B cell (primary cell): ENCODE results near the gene ZSCAN10. TPM values are rescaled to one million over a fixed set of nuclear protein-coding genes. Genes with fewer than 3 reads are reported as not detected.

Experiments
- ATAC-seq: fragments of 200-7000 bp; cut with Tn5 transposase; one replicate; pipeline ENCODE4 v1.10.0; 2021; ENCODE audit warnings: low read depth, mild to moderate bottlenecking, moderate number of reproducible peaks, moderate library complexity
- CTCF ChIA-PET: fragments of 350-600 bp; sonication (Branson Sonifier 250); formaldehyde crosslinking; loops from one replicate; lab custom pipeline; 2021; ENCODE audit warnings: antibody characterized with exemption, inconsistent platforms; lab: Charles Lee
- POLR2A ChIA-PET: fragments of 350-600 bp; sonication (Branson Sonifier 250); formaldehyde crosslinking; loops from one replicate; lab custom pipeline; 2021; ENCODE audit warnings: antibody characterized with exemption; lab: Charles Lee
- DNase-seq: peaks from one replicate; pipeline ENCODE4 v3.0.0; 2013
- H2AFZ ChIP-seq: 2 replicates; pipeline ENCODE4 v1.6.1; 2012; ENCODE audit warnings: mild to moderate bottlenecking, low read depth, low read length; ENCODE audit not compliant: insufficient read depth, poor library complexity, severe bottlenecking
- H3K27ac ChIP-seq, 2 donors: 1 replicate in 1 of 2; 2 replicates in 1 of 2; pipeline ENCODE4 v1.5.1; 2012 to 2013; ENCODE audit warnings: low read length in 2 of 2, mild to moderate bottlenecking in 2 of 2, moderate library complexity in 1 of 2
- H3K27me3 ChIP-seq, 4 experiments: fragments of 200-600 bp in 1 of 4; sonication (generic) in 1 of 4; replicated peaks in 1 of 4; 1 replicate in 2 of 4; 2 replicates in 2 of 4; pipeline versions ENCODE4 v1.6.1 to v1.7.0; 2013 to 2016; ENCODE audit warnings: low read length in 3 of 4, mild to moderate bottlenecking in 2 of 4, mixed read lengths in 1 of 4, moderate library complexity in 1 of 4; ENCODE audit not compliant: insufficient read depth in 4 of 4, control insufficient read depth in 3 of 4; ENCODE audit errors: control extremely low read depth in 1 of 4
- H3K36me3 ChIP-seq, 2 experiments: replicated peaks in 1 of 2; 1 replicate in 1 of 2; 2 replicates in 1 of 2; pipeline versions ENCODE4 v1.6.1 to v1.7.1; 2013; ENCODE audit warnings: low read length in 1 of 2; ENCODE audit not compliant: insufficient read depth in 2 of 2, control insufficient read depth in 1 of 2; ENCODE audit errors: control extremely low read depth in 1 of 2, extremely low read depth in 1 of 2
- H3K4me1 ChIP-seq, 2 donors: fragments of 200-600 bp in 1 of 2; sonication (generic) in 1 of 2; 1 replicate in 1 of 2; 2 replicates in 1 of 2; pipeline versions ENCODE4 v1.5.1 to v1.6.1; 2013 to 2017; ENCODE audit warnings: low read length in 2 of 2; ENCODE audit not compliant: control insufficient read depth in 2 of 2, insufficient read depth in 2 of 2
- H3K4me2 ChIP-seq: replicated peaks from 2 replicates; pipeline ENCODE3; 2012; ENCODE audit warnings: mild to moderate bottlenecking, low read depth, low read length; ENCODE audit not compliant: poor library complexity, severe bottlenecking
- H3K4me3 ChIP-seq, 5 experiments: fragments of 200-600 bp in 1 of 5; sonication (generic) in 1 of 5; 1 replicate in 3 of 5; 2 replicates in 2 of 5; pipeline versions ENCODE4 v1.5.1 to v1.7.0; 2011 to 2016; ENCODE audit warnings: low read length in 4 of 5, mild to moderate bottlenecking in 4 of 5, low read depth in 2 of 5, control low read depth in 1 of 5, moderate library complexity in 1 of 5; ENCODE audit not compliant: insufficient read depth in 1 of 5; ENCODE audit errors: control extremely low read depth in 1 of 5, extremely low read depth in 1 of 5
- H3K79me2 ChIP-seq: fragments of 200-600 bp; sonication (generic); one replicate; pipeline ENCODE4 v1.6.0; 2016; ENCODE audit warnings: low read length; ENCODE audit not compliant: control insufficient read depth, insufficient read depth
- H3K9ac ChIP-seq: fragments of 200-600 bp; sonication (generic); 2 replicates; pipeline ENCODE4 v1.6.1; 2017; ENCODE audit warnings: mild to moderate bottlenecking, low read length, moderate library complexity
- H3K9me3 ChIP-seq, 3 donors: one replicate each; pipeline versions ENCODE4 v1.6.1 to v1.7.1; 2013; ENCODE audit warnings: low read length in 2 of 3; ENCODE audit not compliant: control insufficient read depth in 2 of 3, insufficient read depth in 1 of 3; ENCODE audit errors: control extremely low read depth in 1 of 3
- H4K20me1 ChIP-seq: 2 replicates; pipeline ENCODE4 v1.6.0; 2012; ENCODE audit warnings: mild to moderate bottlenecking, low read length; ENCODE audit not compliant: insufficient read depth, control insufficient read depth, poor library complexity, severe bottlenecking
- H3K27ac Mint-ChIP-seq: one replicate; pipeline ENCODE4 v1.8.0; 2021; ENCODE audit warnings: mixed read lengths
- H3K27me3 Mint-ChIP-seq: one replicate; pipeline ENCODE4 v1.8.0; 2021; ENCODE audit warnings: mixed read lengths
- H3K4me1 Mint-ChIP-seq: one replicate; pipeline ENCODE4 v1.8.0; 2021; ENCODE audit warnings: mixed read lengths
- H3K4me3 Mint-ChIP-seq: one replicate; pipeline ENCODE4 v1.8.0; 2021; ENCODE audit warnings: mixed read lengths
- H3K9me3 Mint-ChIP-seq: one replicate; pipeline ENCODE4 v1.8.0; 2022; ENCODE audit warnings: mixed read lengths; ENCODE audit not compliant: insufficient read depth
- CTCF ChIP-seq: fragments of 200-600 bp; IDR thresholded peaks from one replicate; pipeline ENCODE4 v1.8.0; 2022; ENCODE audit warnings: antibody characterized with exemption, mild to moderate bottlenecking
- EZH2 ChIP-seq: IDR thresholded peaks from 2 replicates; pipeline ENCODE4 v1.6.1; 2012; ENCODE audit warnings: borderline replicate concordance, low read depth, mild to moderate bottlenecking, moderate library complexity, low read length; ENCODE audit not compliant: insufficient read depth, poor library complexity, severe bottlenecking
- WGBS: methylation state at CpG from one replicate; pipeline ENCODE4 v1.1.5; 2013; ENCODE audit warnings: missing lambda C conversion rate; ENCODE audit not compliant: insufficient coverage; 5-methylcytosine and 5-hydroxymethylcytosine counted together
- intact Hi-C: fragments of 100-400 bp; cut with micrococcal nuclease; formaldehyde crosslinking; loops from one replicate; pipeline ENCODE4 v1.10.0; 2022
- polyA plus RNA-seq: library from polyadenylated mRNA; depleted of rRNA; stranded (reverse); fragments of >200 nt; gene quantifications from 2 replicates; pipeline ENCODE4 v1.2.3, GENCODE V29; 2012
- total RNA-seq, 2 donors: library from RNA; stranded (reverse); fragments of 120-200 nt in 1 of 2; gene quantifications; 1 replicate in 1 of 2; 2 replicates in 1 of 2; pipeline versions ENCODE4 v1.2.3 to v1.2.4, GENCODE V29; 2013 to 2022

The ZSCAN10 gene
- total and polyA plus RNA-seq, 2 donors (not counting 1 experiment from before 2014, with no cell fraction given): not detected

DNA sequence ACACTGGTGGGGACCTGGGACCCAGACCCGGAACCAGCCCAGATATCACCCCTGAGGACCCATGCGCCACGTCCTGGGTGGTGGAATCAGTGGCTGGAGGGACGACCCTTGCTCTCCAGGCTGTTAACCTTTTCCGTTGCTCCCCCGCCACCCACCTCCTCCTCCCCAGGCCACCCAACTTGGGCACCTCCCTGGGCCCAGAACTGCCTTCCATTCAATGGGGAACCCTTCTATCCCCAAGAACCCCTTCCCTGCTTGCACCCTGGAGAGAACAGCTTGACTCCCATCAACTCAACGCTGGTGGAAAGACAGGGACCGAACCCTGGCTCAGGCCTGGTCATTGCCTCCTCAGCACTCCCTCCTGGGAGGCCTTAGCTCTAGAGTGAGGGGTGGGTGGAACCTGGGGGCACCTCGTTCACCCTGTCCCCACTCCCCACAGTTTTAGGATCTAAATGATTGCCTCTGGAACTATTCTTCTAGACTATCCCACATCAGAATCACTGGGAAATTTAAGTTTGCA, 39.3 kb downstream of the ZSCAN10 start:
- no peak for ATAC-seq
- DNase-seq: no peak
- ChIA-PET CTCF (interaction anchor here (0.6 to 6.5 kb wide), 19 partner anchors 11 to 398 kb away, joined by 3 to 140 read pairs (median 5); partner anchors contain the start of genes HCFC1R1, THOC6, ZNF213 and ZSCAN10), POLR2A (interaction anchor here (0.7 to 2.1 kb wide), 5 partner anchors 33 to 99 kb away, joined by 3 to 13 read pairs (median 5); partner anchors contain the start of gene ZNF213)
- Histone ChIP-seq H3K79me2 (no peaks in the 10 kb centered on the region), H3K4me3 (peak overlapping the region in 4 of 5 experiments; percentile 75 to 93 (median 82)), H3K9ac (peak overlapping the region; percentile 83), H3K9me3 (no peaks in the 10 kb centered on the region), H3K36me3 (no peaks in the 10 kb centered on the region), H4K20me1 (no peaks in the 10 kb centered on the region), H3K27me3 (peaks cover 0 to 6% (median 0%) of the 10 kb centered on the region in 4 experiments), H3K27ac (peak overlapping the region in 1 of 2 donors; percentile 51), H3K4me2 (peak overlapping the region; percentile 99), H3K4me1 (peaks cover 18 to 20% of the 10 kb centered on the region in 2 donors), H2AFZ (peak overlapping the region; percentile 98)
- H3K4me1 Mint-ChIP-seq: peaks cover 15% of the 10 kb centered on the region
- H3K27me3 Mint-ChIP-seq: no peaks in the 10 kb centered on the region
- 71% methylated on average over 6 of the region's 9 CpGs for WGBS
- H3K9me3 Mint-ChIP-seq: no peaks in the 10 kb centered on the region
- intact Hi-C loops: loop anchor here (1.0 to 2.0 kb wide), 6 partner anchors 17 to 107 kb away; partner anchors contain the start of gene THOC6
- peak overlapping the region; percentile 87 for H3K4me3 Mint-ChIP-seq
- H3K27ac Mint-ChIP-seq: peak overlapping the region; percentile 65
- TF ChIP-seq EZH2 (no peak), CTCF (no peak)
